HepG2 (cell line): Measurements from ENCODE around the gene ABHD17A.
"Not testable (repeated sequence)": the region's sequence is repeated elsewhere in the genome, so short reads cannot be mapped to it uniquely, and the experiment has no call there.

ENCODE experiments used
- BHLHE40 ChIP-seq: IDR thresholded peaks from 2 replicates; pipeline ENCODE4 v1.6.1; 2011; ENCODE audit warnings: low read length, improper control_type of control experiment
- CTCF ChIP-seq: sonication (generic); formaldehyde crosslinking; IDR thresholded peaks from 2 replicates; pipeline ENCODE4 v1.5.0; 2020; ENCODE audit warnings: mild to moderate bottlenecking, missing genetic modification reagents, moderate library complexity
- EHMT2 ChIP-seq: fragments of 200-600 bp; sonication (generic); IDR thresholded peaks from 2 replicates; pipeline ENCODE4 v1.7.0; 2017; ENCODE audit warnings: antibody characterized with exemption, low read depth, low read length, borderline replicate concordance
- SP2 ChIP-seq: sonication (generic); formaldehyde crosslinking; IDR thresholded peaks from 2 replicates; pipeline ENCODE4 v1.5.1; 2020; ENCODE audit warnings: mild to moderate bottlenecking, missing genetic modification reagents
- ZKSCAN8 ChIP-seq: IDR thresholded peaks from 2 replicates; pipeline ENCODE4 v1.6.1; 2016; ENCODE audit warnings: borderline replicate concordance, missing genetic modification reagents, missing compliant biosample characterization
- ZSCAN31 ChIP-seq: sonication (generic); formaldehyde crosslinking; IDR thresholded peaks from 2 replicates; pipeline ENCODE4 v1.5.0; 2020; ENCODE audit warnings: low read depth, mild to moderate bottlenecking, missing genetic modification reagents

- not testable (repeated sequence) for TF ChIP-seq ZKSCAN8; EHMT2; BHLHE40; ZSCAN31 (CRISPR knock-in tag); CTCF
- peak; percentile 69 for TF ChIP-seq SP2
These were observed at the start of gene ABHD17A for GRCh38 chr19:1885398-1886119.
